Stimulated activated CD4-positive, alpha-beta T cell treated with anti-CD3 and anti-CD28 coated beads, Interleukin-15, amount 100 ng/mL, for 48 hours (primary cell): ENCODE results near the gene KYNU.
"Not testable (repeated sequence)": the region's sequence is repeated elsewhere in the genome, so short reads cannot be mapped to it uniquely, and the experiment has no call there.

Experiments used
- DNase-seq, 2 donors: peaks; one replicate each; pipeline ENCODE4 v3.0.0-alpha.2; 2020; ENCODE audit warnings: low read depth in 2 of 2

The KYNU gene

DNA sequence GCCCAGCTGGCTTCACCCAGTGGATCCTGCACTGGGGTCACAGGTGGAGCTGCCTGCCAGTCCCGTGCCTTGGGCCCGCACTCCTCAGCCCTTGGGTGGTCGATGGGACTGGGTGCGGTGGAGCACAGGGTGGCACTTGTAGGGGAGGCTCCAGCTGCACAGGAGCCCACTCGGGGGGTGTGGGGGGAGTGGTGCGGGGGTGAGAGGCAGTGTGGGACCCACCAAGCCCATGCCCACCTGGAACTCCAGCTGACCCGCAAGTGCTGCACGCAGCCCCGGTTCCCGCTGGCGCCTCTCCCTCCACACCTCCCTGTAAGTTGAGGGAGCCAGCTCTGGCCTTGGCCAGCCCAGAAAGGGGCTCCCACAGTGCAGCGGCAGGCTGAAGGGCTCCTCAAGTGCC, 212.1 kb downstream of the KYNU start:
- DNase-seq = not testable (repeated sequence)
